ENCODE measurements around the gene ADM5.
"Not testable (repeated sequence)": the region's sequence is repeated elsewhere in the genome, so short reads cannot be mapped to it uniquely, and the experiment has no call there.

ADM5 gene

GRCh38 chr19:49716154-49716553, 26.8 kb downstream of the ADM5 start:
- Mint-ChIP-seq H3K27ac (no peak overlapping the region), H3K36me3 (ENCODE audit: low read depth) (no peaks in the 10 kb centered on the region), H3K4me1 (ENCODE audit: low read depth) (peaks cover 19% of the 10 kb centered on the region), H3K27me3 (peaks cover 3% of the 10 kb centered on the region), H3K9me3 (no peaks in the 10 kb centered on the region), H3K4me3 (no peak overlapping the region)
- intact Hi-C loops (cut with micrococcal nuclease) = loop anchor here (2.0 kb wide), 1 partner anchor 65 kb away; no protein-coding TSS in a partner anchor

GRCh38 chr19:49718511-49718910, 29.1 kb downstream of the ADM5 start:
- Mint-ChIP-seq H3K36me3 (ENCODE audit: low read depth) (no peaks in the 10 kb centered on the region), H3K27me3 (peaks cover 2% of the 10 kb centered on the region), H3K27ac (no peak overlapping the region), H3K4me3 (no peak overlapping the region), H3K4me1 (ENCODE audit: low read depth) (peaks cover 8% of the 10 kb centered on the region), H3K9me3 (no peaks in the 10 kb centered on the region)
- intact Hi-C loops (cut with micrococcal nuclease) = no loop called here

- Mint-ChIP-seq H3K4me3 (no peak overlapping the region), H3K4me1 (ENCODE audit: low read depth) (peaks cover 8% of the 10 kb centered on the region), H3K27ac (no peak overlapping the region), H3K27me3 (peaks cover 2% of the 10 kb centered on the region), H3K9me3 (no peaks in the 10 kb centered on the region), H3K36me3 (ENCODE audit: low read depth) (no peaks in the 10 kb centered on the region)
- intact Hi-C loops (cut with micrococcal nuclease) = no loop called here
These were observed 29.6 kb downstream of the ADM5 start for GRCh38 chr19:49718991-49719390.

- H3K4me3 Mint-ChIP-seq; H3K36me3 Mint-ChIP-seq (ENCODE audit: low read depth); H3K4me1 Mint-ChIP-seq (ENCODE audit: low read depth); H3K27me3 Mint-ChIP-seq; intact Hi-C loops (cut with micrococcal nuclease); H3K27ac Mint-ChIP-seq; H3K9me3 Mint-ChIP-seq: not testable (repeated sequence)
These were observed 30.0 kb downstream of the ADM5 start for GRCh38 chr19:49719420-49719819.

GRCh38 chr19:49727217-49728030, 38.0 kb downstream of the ADM5 start:
- H3K4me3 Mint-ChIP-seq = no peak overlapping the region
- no peaks in the 10 kb centered on the region for H3K36me3 Mint-ChIP-seq (ENCODE audit: low read depth)
- no peak overlapping the region for H3K27ac Mint-ChIP-seq

GRCh38 chr19:49730166-49730565, 40.8 kb downstream of the ADM5 start:
- Mint-ChIP-seq H3K9me3 (no peaks in the 10 kb centered on the region), H3K36me3 (ENCODE audit: low read depth) (no peaks in the 10 kb centered on the region), H3K4me1 (ENCODE audit: low read depth) (peaks cover 6% of the 10 kb centered on the region), H3K4me3 (no peak overlapping the region), H3K27me3 (peaks cover 5% of the 10 kb centered on the region), H3K27ac (no peak overlapping the region)
- intact Hi-C loops (cut with micrococcal nuclease) = no loop called here

More at GRCh38 chr19:49727217-49728030, 38.0 kb downstream of the ADM5 start:
- Mint-ChIP-seq H3K27me3 (peaks cover 7% of the 10 kb centered on the region), H3K9me3 (no peaks in the 10 kb centered on the region), H3K4me1 (ENCODE audit: low read depth) (peaks cover 6% of the 10 kb centered on the region)
- intact Hi-C loops (cut with micrococcal nuclease) = no loop called here

- Mint-ChIP-seq H3K27ac (no peak overlapping the region), H3K9me3 (no peaks in the 10 kb centered on the region), H3K4me3 (no peak overlapping the region), H3K36me3 (ENCODE audit: low read depth) (no peaks in the 10 kb centered on the region), H3K27me3 (no peaks in the 10 kb centered on the region), H3K4me1 (ENCODE audit: low read depth) (peaks cover 13% of the 10 kb centered on the region)
- intact Hi-C loops (cut with micrococcal nuclease) = no loop called here
These were observed 48.9 kb downstream of the ADM5 start for GRCh38 chr19:49738268-49738667.

GRCh38 chr19:49739098-49739497, 49.7 kb downstream of the ADM5 start:
- Mint-ChIP-seq H3K4me3 (no peak overlapping the region), H3K36me3 (ENCODE audit: low read depth) (no peaks in the 10 kb centered on the region), H3K27ac (no peak overlapping the region), H3K4me1 (ENCODE audit: low read depth) (peaks cover 13% of the 10 kb centered on the region), H3K9me3 (no peaks in the 10 kb centered on the region), H3K27me3 (no peaks in the 10 kb centered on the region)
- intact Hi-C loops (cut with micrococcal nuclease) = no loop called here

GRCh38 chr19:49739933-49740332, 50.5 kb downstream of the ADM5 start:
- intact Hi-C loops (cut with micrococcal nuclease) = no loop called here
- H3K27me3 Mint-ChIP-seq = no peaks in the 10 kb centered on the region
- no peaks in the 10 kb centered on the region for H3K9me3 Mint-ChIP-seq
- no peak overlapping the region for H3K4me3 Mint-ChIP-seq
- no peaks in the 10 kb centered on the region for H3K36me3 Mint-ChIP-seq (ENCODE audit: low read depth)
- H3K27ac Mint-ChIP-seq = no peak overlapping the region
- H3K4me1 Mint-ChIP-seq (ENCODE audit: low read depth) = peaks cover 13% of the 10 kb centered on the region

All from dendritic cell treated with granulocyte-macrophage colony-stimulating factor and Interleukin-4, amounts not matched to agents 40 ng/mL and 50 ng/mL, for 4 days (primary cell).